ENCODE data around the gene KRT15. TPM values are rescaled to one million over a fixed set of nuclear protein-coding genes. Genes with fewer than 3 reads are reported as not detected.

Gene KRT15
- total and polyA plus RNA-seq, 2 of the 8 experiments (the other 6 are each of a cell fraction or from before 2014, with no cell fraction given) = 0.11 to 0.13 TPM

GRCh38 chr17:41464682-41465081 lies 54.0 kb downstream of the KRT15 start (continued):
- no peak for TF ChIP-seq NRF1 (IDR thresholded peaks at IDR 0.05; ENCODE audit: low read depth, low read length)
- TF ChIP-seq YY1 (IDR thresholded peaks at IDR 0.05; ENCODE audit: low read depth, low read length) = no peak
